Mesenchymal stem cell (in vitro differentiated cells and primary cell): ENCODE data around the gene C12orf57.
A peak's percentile ranks its signal among the peaks of the same experiment; 100 is the strongest.

ENCODE experiments used
- DNase-seq: peaks from one replicate; pipeline ENCODE4 v3.0.0-alpha.2; 2013
- H2AFZ ChIP-seq: one replicate; pipeline ENCODE4 v1.6.1; 2013; ENCODE audit warnings: low read depth, mild to moderate bottlenecking, control low read depth, inconsistent platforms, low read length, moderate library complexity
- H2AK5ac ChIP-seq: 2 replicates; pipeline ENCODE4 v1.6.1; 2013; ENCODE audit warnings: low read length, moderate library complexity, mild to moderate bottlenecking, inconsistent platforms; ENCODE audit not compliant: severe bottlenecking
- H2BK120ac ChIP-seq: one replicate; pipeline ENCODE4 v1.6.1; 2013; ENCODE audit warnings: low read depth, mild to moderate bottlenecking, inconsistent platforms, low read length, moderate library complexity
- H2BK12ac ChIP-seq, 2 experiments: one replicate each; pipeline ENCODE4 v1.6.1; 2013; ENCODE audit warnings: inconsistent platforms in 2 of 2, low read length in 2 of 2, mild to moderate bottlenecking in 2 of 2, moderate library complexity in 2 of 2, control low read depth in 1 of 2
- H2BK15ac ChIP-seq: one replicate; pipeline ENCODE4 v1.6.1; 2013; ENCODE audit warnings: mild to moderate bottlenecking, low read depth, inconsistent platforms; ENCODE audit not compliant: poor library complexity, severe bottlenecking
- H2BK5ac ChIP-seq: 2 replicates; pipeline ENCODE4 v1.6.1; 2013; ENCODE audit warnings: low read depth, mild to moderate bottlenecking, low read length, control low read depth, inconsistent platforms; ENCODE audit not compliant: poor library complexity, severe bottlenecking
- H3K14ac ChIP-seq, 2 experiments: one replicate each; pipeline ENCODE4 v1.6.1; 2013; ENCODE audit warnings: inconsistent platforms in 2 of 2, low read length in 2 of 2, control low read depth in 1 of 2, mild to moderate bottlenecking in 1 of 2, moderate library complexity in 1 of 2
- H3K18ac ChIP-seq, 2 experiments: one replicate each; pipeline ENCODE4 v1.6.1; 2013; ENCODE audit warnings: inconsistent platforms in 2 of 2, low read length in 2 of 2, control low read depth in 1 of 2, low read depth in 1 of 2, mild to moderate bottlenecking in 1 of 2
- H3K23ac ChIP-seq, 2 experiments: one replicate each; pipeline ENCODE4 v1.6.1; 2013; ENCODE audit warnings: inconsistent platforms in 2 of 2, low read length in 2 of 2, mild to moderate bottlenecking in 2 of 2, moderate library complexity in 2 of 2, control low read depth in 1 of 2
- H3K27ac ChIP-seq: 2 replicates; pipeline ENCODE4 v1.5.1; 2013; ENCODE audit warnings: mild to moderate bottlenecking, moderate library complexity, low read length, control low read depth, inconsistent platforms; ENCODE audit not compliant: poor library complexity, severe bottlenecking
- H3K27me3 ChIP-seq, 2 experiments: 2 replicates each; pipeline versions ENCODE4 v1.6.1 to v1.7.0; 2013; ENCODE audit warnings: low read length in 2 of 2, mild to moderate bottlenecking in 2 of 2, moderate library complexity in 2 of 2, control low read depth in 1 of 2, inconsistent platforms in 1 of 2; ENCODE audit not compliant: control insufficient read depth in 1 of 2, insufficient read depth in 1 of 2
- H3K36me3 ChIP-seq, 2 experiments: 2 replicates each; pipeline versions ENCODE4 v1.6.1 to v1.7.0; 2013; ENCODE audit warnings: low read length in 2 of 2, control low read depth in 1 of 2, inconsistent platforms in 1 of 2, low read depth in 1 of 2, mild to moderate bottlenecking in 1 of 2; ENCODE audit not compliant: insufficient read depth in 2 of 2, control insufficient read depth in 1 of 2
- H3K4ac ChIP-seq, 2 experiments: one replicate each; pipeline ENCODE4 v1.6.1; 2013; ENCODE audit warnings: inconsistent platforms in 2 of 2, low read length in 2 of 2, mild to moderate bottlenecking in 2 of 2, moderate library complexity in 2 of 2, control low read depth in 1 of 2, low read depth in 1 of 2
- H3K4me1 ChIP-seq: 2 replicates; pipeline ENCODE4 v1.6.1; 2013; ENCODE audit warnings: low read depth, low read length, control low read depth; ENCODE audit not compliant: control insufficient read depth, insufficient read depth
- H3K4me2 ChIP-seq: 2 replicates; pipeline ENCODE4 v1.6.1; 2013; ENCODE audit warnings: low read length, mild to moderate bottlenecking, inconsistent platforms; ENCODE audit not compliant: poor library complexity, severe bottlenecking
- H3K4me3 ChIP-seq, 2 experiments: 2 replicates each; pipeline versions ENCODE4 v1.5.1 to v1.7.0; 2013; ENCODE audit warnings: low read length in 2 of 2, mild to moderate bottlenecking in 2 of 2, control low read depth in 1 of 2, low read depth in 1 of 2; ENCODE audit not compliant: insufficient read depth in 1 of 2
- H3K79me1 ChIP-seq: replicated peaks from 2 replicates; pipeline ENCODE4 v1.6.1; 2013; ENCODE audit warnings: mild to moderate bottlenecking, control low read depth, low read length, inconsistent platforms; ENCODE audit not compliant: poor library complexity, severe bottlenecking
- H3K9ac ChIP-seq: 2 replicates; pipeline ENCODE4 v1.7.0; 2013; ENCODE audit warnings: mild to moderate bottlenecking, low read length, moderate library complexity
- H3K9me3 ChIP-seq: 2 replicates; pipeline ENCODE4 v1.7.0; 2013; ENCODE audit warnings: mild to moderate bottlenecking, low read length; ENCODE audit not compliant: control insufficient read depth
- H4K8ac ChIP-seq: one replicate; pipeline ENCODE4 v1.6.1; 2013; ENCODE audit warnings: inconsistent platforms, mild to moderate bottlenecking, low read length, moderate library complexity
- H4K91ac ChIP-seq: one replicate; pipeline ENCODE4 v1.6.1; 2013; ENCODE audit warnings: mild to moderate bottlenecking, low read length, inconsistent platforms
- WGBS: methylation state at CpG from one replicate; pipeline ENCODE4 v1.1.7; 2013; ENCODE audit warnings: mixed read lengths; 5-methylcytosine and 5-hydroxymethylcytosine counted together

The C12orf57 gene

GRCh38 chr12:6941782-6942181 lies 2.0 kb upstream of the C12orf57 start:
- H2BK120ac ChIP-seq, result no peak overlapping the region
- peaks cover 43% of the 10 kb centered on the region for H3K4me1 ChIP-seq
- H3K4me3 ChIP-seq, result no peak overlapping the region
- H3K18ac ChIP-seq, result no peak overlapping the region
- H3K79me1 ChIP-seq, result peaks cover 11% of the 10 kb centered on the region
- no peak overlapping the region for H2BK5ac ChIP-seq
- H3K27me3 ChIP-seq, result no peaks in the 10 kb centered on the region
- 100% methylated on average over 1 of the region's 12 CpGs for WGBS
- H2AK5ac ChIP-seq, result no peak overlapping the region
- H3K27ac ChIP-seq, result no peak overlapping the region
- H2BK12ac ChIP-seq, result no peak overlapping the region
- no peak overlapping the region for H3K23ac ChIP-seq
- H2BK15ac ChIP-seq, result no peak overlapping the region
- no peak overlapping the region for H2AFZ ChIP-seq
- H4K91ac ChIP-seq, result no peak overlapping the region
- H3K36me3 ChIP-seq, result peaks cover 47 to 58% of the 10 kb centered on the region in 2 experiments
- no peak overlapping the region for H3K4ac ChIP-seq
- no peak for DNase-seq
- H3K9me3 ChIP-seq, result no peaks in the 10 kb centered on the region
- no peak overlapping the region for H3K4me2 ChIP-seq
- no peak overlapping the region for H3K9ac ChIP-seq
- no peak overlapping the region for H4K8ac ChIP-seq
- no peak overlapping the region for H3K14ac ChIP-seq

- WGBS, result 98% methylated on average over 11 of the region's 11 CpGs
Observed at GRCh38 chr12:6942331-6942665, 1.5 kb upstream of the C12orf57 start.

GRCh38 chr12:6943389-6943721 lies 467 bp upstream of the C12orf57 start:
- no peaks in the 10 kb centered on the region for H3K27me3 ChIP-seq
- H2BK120ac ChIP-seq, result no peak overlapping the region
- H3K14ac ChIP-seq, result no peak overlapping the region
- peak overlapping the region in 1 of 2 experiments; percentile 32 for H3K4ac ChIP-seq
- H3K18ac ChIP-seq, result no peak overlapping the region
- no peak overlapping the region for H3K23ac ChIP-seq
- no peak overlapping the region for H2BK12ac ChIP-seq
- H3K4me3 ChIP-seq, result peak overlapping the region in 1 of 2 experiments; percentile 82
- H2BK15ac ChIP-seq, result no peak overlapping the region
- peak overlapping the region; percentile 68 for H4K8ac ChIP-seq
- no peak overlapping the region for H2BK5ac ChIP-seq
- H3K27ac ChIP-seq, result peak overlapping the region; percentile 94
- peaks cover 44 to 46% of the 10 kb centered on the region in 2 experiments for H3K36me3 ChIP-seq
- H3K79me1 ChIP-seq, result peaks cover 14% of the 10 kb centered on the region
- peak overlapping the region; percentile 93 for H3K9ac ChIP-seq
- peaks cover 34% of the 10 kb centered on the region for H3K4me1 ChIP-seq
- peak overlapping the region; percentile 3 for H3K4me2 ChIP-seq
- H4K91ac ChIP-seq, result no peak overlapping the region
- DNase-seq, result peak; percentile 97
- no peak overlapping the region for H2AFZ ChIP-seq
- no peaks in the 10 kb centered on the region for H3K9me3 ChIP-seq
- WGBS, result 4% methylated on average over 10 of the region's 13 CpGs
- H2AK5ac ChIP-seq, result peak overlapping the region; percentile 38

More at GRCh38 chr12:6942331-6942665, 1.5 kb upstream of the C12orf57 start:
- H4K8ac ChIP-seq, result peak overlapping the region; percentile 47
- H3K4ac ChIP-seq, result no peak overlapping the region
- no peak overlapping the region for H3K23ac ChIP-seq
- H2BK12ac ChIP-seq, result peak overlapping the region in 1 of 2 experiments; percentile 74
- no peak overlapping the region for H2AK5ac ChIP-seq
- peak overlapping the region in 1 of 2 experiments; percentile 30 for H3K4me3 ChIP-seq
- peaks cover 44 to 53% of the 10 kb centered on the region in 2 experiments for H3K36me3 ChIP-seq
- H3K4me2 ChIP-seq, result no peak overlapping the region
- H3K27ac ChIP-seq, result peak overlapping the region; percentile 47
- no peak overlapping the region for H3K18ac ChIP-seq
- no peak for DNase-seq
- no peak overlapping the region for H3K14ac ChIP-seq
- H2BK120ac ChIP-seq, result no peak overlapping the region
- no peak overlapping the region for H2AFZ ChIP-seq
- no peaks in the 10 kb centered on the region for H3K27me3 ChIP-seq
- peaks cover 11% of the 10 kb centered on the region for H3K79me1 ChIP-seq
- H2BK5ac ChIP-seq, result no peak overlapping the region
- H4K91ac ChIP-seq, result no peak overlapping the region
- peak overlapping the region; percentile 20 for H2BK15ac ChIP-seq
- H3K9ac ChIP-seq, result peak overlapping the region; percentile 93
- peaks cover 42% of the 10 kb centered on the region for H3K4me1 ChIP-seq
- H3K9me3 ChIP-seq, result no peaks in the 10 kb centered on the region

- Histone ChIP-seq H3K4me1 (peaks cover 33% of the 10 kb centered on the region), H2BK12ac (peak overlapping the region; percentile 8 to 14), H3K23ac (no peak overlapping the region), H2BK120ac (no peak overlapping the region), H3K9me3 (no peaks in the 10 kb centered on the region), H3K36me3 (peaks cover 32 to 34% of the 10 kb centered on the region in 2 experiments), H3K4me2 (peak overlapping the region; percentile 85), H2AFZ (peak overlapping the region; percentile 1), H3K18ac (peak overlapping the region; percentile 44 to 68), H4K91ac (peak overlapping the region; percentile 40), H3K4me3 (peak overlapping the region; percentile 58 to 82), H2BK5ac (peak overlapping the region; percentile 5), H3K4ac (peak overlapping the region; percentile 62 to 88), H4K8ac (peak overlapping the region; percentile 67), H3K27ac (peak overlapping the region; percentile 94), H3K9ac (peak overlapping the region; percentile 93), H2BK15ac (no peak overlapping the region), H3K14ac (peak overlapping the region in 1 of 2 experiments; percentile 35), H3K27me3 (no peaks in the 10 kb centered on the region), H3K79me1 (peaks cover 8% of the 10 kb centered on the region), H2AK5ac (peak overlapping the region; percentile 86)
- peak; percentile 95 for DNase-seq
- under 1% methylated on average over 41 of the region's 48 CpGs for WGBS
Observed at GRCh38 chr12:6944381-6945186, 762 bp downstream of the C12orf57 start.
